H9 (cell line): ENCODE measurements around the gene SYNGR4. TPM values are rescaled to one million over a fixed set of nuclear protein-coding genes. Genes with fewer than 3 reads are reported as not detected.
A peak's percentile ranks its signal among the peaks of the same experiment; 100 is the strongest.

Source experiments
- DNase-seq: peaks from one replicate; pipeline ENCODE4 v3.0.0-alpha.2; 2017
- H2AFZ ChIP-seq: one replicate; pipeline ENCODE4 v1.6.1; 2013; ENCODE audit warnings: mild to moderate bottlenecking, low read length, control low read depth, moderate library complexity
- H2AK5ac ChIP-seq: 2 replicates; pipeline ENCODE4 v1.6.1; 2013; ENCODE audit warnings: low read length, control low read depth, mixed read lengths; ENCODE audit not compliant: insufficient read length
- H2BK120ac ChIP-seq: one replicate; pipeline ENCODE4 v1.6.1; 2013; ENCODE audit warnings: low read depth, mild to moderate bottlenecking, low read length, control low read depth, inconsistent platforms; ENCODE audit not compliant: poor library complexity, severe bottlenecking
- H2BK12ac ChIP-seq: 2 replicates; pipeline ENCODE4 v1.6.1; 2013; ENCODE audit warnings: low read length, control low read depth, mixed read lengths, low read depth; ENCODE audit not compliant: insufficient read length
- H2BK15ac ChIP-seq: 2 replicates; pipeline ENCODE4 v1.6.1; 2013; ENCODE audit warnings: low read depth, low read length, control low read depth
- H2BK20ac ChIP-seq: one replicate; pipeline ENCODE4 v1.6.1; 2013; ENCODE audit warnings: low read depth, mild to moderate bottlenecking, low read length, control low read depth, inconsistent platforms; ENCODE audit not compliant: poor library complexity, severe bottlenecking
- H2BK5ac ChIP-seq: 2 replicates; pipeline ENCODE4 v1.6.1; 2013; ENCODE audit warnings: low read length, control low read depth, mixed read lengths; ENCODE audit not compliant: insufficient read length
- H3K14ac ChIP-seq: 2 replicates; pipeline ENCODE4 v1.6.1; 2013; ENCODE audit warnings: low read length, control low read depth; ENCODE audit not compliant: insufficient read depth
- H3K18ac ChIP-seq: 2 replicates; pipeline ENCODE4 v1.6.1; 2013; ENCODE audit warnings: low read depth, mild to moderate bottlenecking, mixed read lengths, low read length, control low read depth; ENCODE audit not compliant: insufficient read length
- H3K23ac ChIP-seq: 2 replicates; pipeline ENCODE4 v1.6.1; 2013; ENCODE audit warnings: low read length, control low read depth, mixed read lengths, low read depth; ENCODE audit not compliant: insufficient read length
- H3K23me2 ChIP-seq: 2 replicates; pipeline ENCODE4 v1.6.1; 2013; ENCODE audit warnings: low read depth, mild to moderate bottlenecking, mixed read lengths, low read length, control low read depth; ENCODE audit not compliant: insufficient read length, poor library complexity, severe bottlenecking
- H3K27ac ChIP-seq: 2 replicates; pipeline ENCODE4 v1.5.1; 2013; ENCODE audit warnings: low read length, control low read depth, mixed read lengths, low read depth; ENCODE audit not compliant: insufficient read length
- H3K27me3 ChIP-seq: 2 replicates; pipeline ENCODE4 v1.6.1; 2013; ENCODE audit warnings: low read length, control low read depth, inconsistent platforms; ENCODE audit not compliant: insufficient read depth
- H3K4ac ChIP-seq: 2 replicates; pipeline ENCODE4 v1.6.1; 2013; ENCODE audit warnings: low read depth, mild to moderate bottlenecking, control low read depth, inconsistent platforms, low read length, moderate library complexity
- H3K4me1 ChIP-seq: 2 replicates; pipeline ENCODE4 v1.6.1; 2013; ENCODE audit warnings: low read length, control low read depth, inconsistent platforms; ENCODE audit not compliant: insufficient read depth
- H3K4me2 ChIP-seq: 2 replicates; pipeline ENCODE4 v1.6.1; 2013; ENCODE audit warnings: low read length, control low read depth, mixed read lengths; ENCODE audit not compliant: insufficient read length, insufficient read depth
- H3K56ac ChIP-seq: 2 replicates; pipeline ENCODE4 v1.6.1; 2013; ENCODE audit warnings: low read depth, mild to moderate bottlenecking, mixed read lengths, low read length, control low read depth; ENCODE audit not compliant: insufficient read length
- H3K79me1 ChIP-seq: 2 replicates; pipeline ENCODE4 v1.6.1; 2013; ENCODE audit warnings: low read depth, mild to moderate bottlenecking, moderate library complexity, low read length, control low read depth, inconsistent platforms; ENCODE audit not compliant: insufficient read depth, poor library complexity, severe bottlenecking
- H3K79me2 ChIP-seq: 2 replicates; pipeline ENCODE4 v1.6.1; 2013; ENCODE audit warnings: low read length, control low read depth, inconsistent platforms; ENCODE audit not compliant: insufficient read depth
- H3K9ac ChIP-seq: 2 replicates; pipeline ENCODE4 v1.6.1; 2013; ENCODE audit warnings: low read length, control low read depth, mixed read lengths; ENCODE audit not compliant: insufficient read length; ENCODE audit errors: extremely low read depth
- H3K9me3 ChIP-seq: one replicate; pipeline ENCODE4 v1.6.1; 2013; ENCODE audit warnings: low read depth, low read length, inconsistent platforms; ENCODE audit not compliant: control insufficient read depth
- H3T11ph ChIP-seq: one replicate; pipeline ENCODE4 v1.6.1; 2013; ENCODE audit warnings: mild to moderate bottlenecking, low read length, control low read depth, inconsistent platforms
- H4K20me1 ChIP-seq: one replicate; pipeline ENCODE4 v1.6.1; 2013; ENCODE audit not compliant: control insufficient read depth, insufficient read length, insufficient read depth
- H4K5ac ChIP-seq: 2 replicates; pipeline ENCODE4 v1.6.1; 2013; ENCODE audit warnings: low read depth, mild to moderate bottlenecking, mixed read lengths, low read length, control low read depth; ENCODE audit not compliant: insufficient read length
- H4K8ac ChIP-seq: replicated peaks from 2 replicates; pipeline ENCODE4 v1.6.1; 2013; ENCODE audit warnings: low read length, control low read depth, mixed read lengths, low read depth; ENCODE audit not compliant: insufficient read length
- H4K91ac ChIP-seq: 2 replicates; pipeline ENCODE4 v1.6.1; 2013; ENCODE audit warnings: low read depth, mild to moderate bottlenecking, moderate library complexity, mixed read lengths, low read length, control low read depth; ENCODE audit not compliant: insufficient read length
- H3K27ac Mint-ChIP-seq, 3 experiments: 2 replicates in 2 of 3; 3 replicates in 1 of 3; pipeline ENCODE4 v1.8.0; 2020 to 2021; ENCODE audit warnings: mixed read lengths in 3 of 3, mild to moderate bottlenecking in 1 of 3, moderate library complexity in 1 of 3
- H3K27me3 Mint-ChIP-seq: 2 replicates; pipeline ENCODE4 v1.8.0; 2021; ENCODE audit warnings: low read depth, mild to moderate bottlenecking, moderate library complexity, mixed read lengths
- H3K36me3 Mint-ChIP-seq, 3 experiments: 2 replicates in 2 of 3; 3 replicates in 1 of 3; pipeline ENCODE4 v1.8.0; 2020 to 2021; ENCODE audit warnings: low read depth in 3 of 3, mixed read lengths in 3 of 3; ENCODE audit not compliant: insufficient read depth in 1 of 3
- H3K4me1 Mint-ChIP-seq, 2 experiments: 2 replicates each; pipeline ENCODE4 v1.8.0; 2020; ENCODE audit warnings: mixed read lengths in 2 of 2
- H3K4me3 Mint-ChIP-seq, 2 experiments: 2 replicates in 1 of 2; 3 replicates in 1 of 2; pipeline ENCODE4 v1.8.0; 2020 to 2021; ENCODE audit warnings: mild to moderate bottlenecking in 2 of 2, mixed read lengths in 2 of 2, moderate library complexity in 1 of 2
- H3K9me3 Mint-ChIP-seq, 2 experiments: 2 replicates in 1 of 2; 3 replicates in 1 of 2; pipeline ENCODE4 v1.8.0; 2020; ENCODE audit warnings: mild to moderate bottlenecking in 2 of 2, mixed read lengths in 2 of 2, moderate library complexity in 1 of 2
- WGBS: extraction: QIAGEN DNeasy Blood & Tissue Kit; methylation state at CpG from one replicate; pipeline ENCODE4 v1.1.7; 2013; ENCODE audit warnings: missing lambda C conversion rate, low lambda C conversion rate, mixed read lengths; ENCODE audit not compliant: insufficient read length; ENCODE audit errors: extremely low coverage; 5-methylcytosine and 5-hydroxymethylcytosine counted together
- total RNA-seq: library from RNA; stranded (reverse); gene quantifications from 2 replicates; pipeline ENCODE4 v1.2.1, GENCODE V29; 2021
- TF ChIP-seq, protein P1 (sequence below): fragments of 200-600 bp; sonication (generic); conservative IDR thresholded peaks from 3 replicates; pipeline ENCODE4 v1.8.0; 2021; ENCODE audit warnings: antibody characterized with exemption, mild to moderate bottlenecking

Gene SYNGR4
- total RNA-seq, 1 experiment from 2014 or later = 0.31 TPM

DNA sequence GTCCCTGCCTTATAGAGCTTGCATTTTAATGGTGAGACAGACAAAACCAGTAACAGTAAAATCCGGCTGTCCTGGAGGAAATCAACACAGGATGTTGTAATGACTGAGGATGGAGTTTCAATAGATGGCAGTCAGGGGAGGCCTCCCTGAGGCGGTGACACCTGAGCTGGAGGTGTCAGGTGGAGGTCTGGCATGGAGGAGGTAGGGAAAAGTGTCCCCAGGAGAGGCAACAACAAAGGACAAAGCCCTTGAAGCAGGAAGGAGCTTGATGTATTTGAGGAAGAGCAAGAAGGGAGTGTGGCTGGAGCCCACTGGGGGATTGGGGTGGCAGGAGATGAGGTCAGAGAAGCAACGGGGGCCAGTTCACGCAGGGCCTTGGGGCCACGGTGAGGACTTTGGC lies 37.1 kb downstream of the SYNGR4 start:
- H2BK120ac ChIP-seq = no peak overlapping the region
- Mint-ChIP-seq H3K9me3 (no peaks in the 10 kb centered on the region; a peak in 1 of 5 replicates), H3K4me3 (peak overlapping the region in 1 of 2 experiments; percentile 39; a peak in 4 of 5 replicates), H3K4me1 (peaks cover 46 to 62% of the 10 kb centered on the region in 2 experiments), H3K27ac (peak overlapping the region; percentile 99), H3K36me3 (peaks cover 0 to 2% (median 2%) of the 10 kb centered on the region in 3 experiments; a peak in 3 of 7 replicates), H3K27me3 (peaks cover 19% of the 10 kb centered on the region)
- H2BK5ac ChIP-seq = no peak overlapping the region
- H4K8ac ChIP-seq = no peak overlapping the region
- H4K91ac ChIP-seq = no peak overlapping the region
- DNase-seq = peak; percentile 85
- H4K20me1 ChIP-seq = no peaks in the 10 kb centered on the region
- H2BK15ac ChIP-seq = no peak overlapping the region
- H3K4me1 ChIP-seq = peaks cover 8% of the 10 kb centered on the region; the same call in 1 of the 2 replicates
- H3K79me2 ChIP-seq = peaks cover 6% of the 10 kb centered on the region; the same call in 1 of the 2 replicates
- no peak overlapping the region for H3T11ph ChIP-seq
- WGBS = no CpG with 5 or more reads among the region's 5 CpGs
- H3K9me3 ChIP-seq = no peaks in the 10 kb centered on the region
- H4K5ac ChIP-seq = peak overlapping the region; percentile 7
- peak overlapping the region; percentile 13 for H3K9ac ChIP-seq
- H3K23me2 ChIP-seq = peaks cover 15% of the 10 kb centered on the region
- H2BK12ac ChIP-seq = no peak overlapping the region
- peak overlapping the region; percentile 11 for H3K4me2 ChIP-seq
- TF ChIP-seq, protein P1, sequence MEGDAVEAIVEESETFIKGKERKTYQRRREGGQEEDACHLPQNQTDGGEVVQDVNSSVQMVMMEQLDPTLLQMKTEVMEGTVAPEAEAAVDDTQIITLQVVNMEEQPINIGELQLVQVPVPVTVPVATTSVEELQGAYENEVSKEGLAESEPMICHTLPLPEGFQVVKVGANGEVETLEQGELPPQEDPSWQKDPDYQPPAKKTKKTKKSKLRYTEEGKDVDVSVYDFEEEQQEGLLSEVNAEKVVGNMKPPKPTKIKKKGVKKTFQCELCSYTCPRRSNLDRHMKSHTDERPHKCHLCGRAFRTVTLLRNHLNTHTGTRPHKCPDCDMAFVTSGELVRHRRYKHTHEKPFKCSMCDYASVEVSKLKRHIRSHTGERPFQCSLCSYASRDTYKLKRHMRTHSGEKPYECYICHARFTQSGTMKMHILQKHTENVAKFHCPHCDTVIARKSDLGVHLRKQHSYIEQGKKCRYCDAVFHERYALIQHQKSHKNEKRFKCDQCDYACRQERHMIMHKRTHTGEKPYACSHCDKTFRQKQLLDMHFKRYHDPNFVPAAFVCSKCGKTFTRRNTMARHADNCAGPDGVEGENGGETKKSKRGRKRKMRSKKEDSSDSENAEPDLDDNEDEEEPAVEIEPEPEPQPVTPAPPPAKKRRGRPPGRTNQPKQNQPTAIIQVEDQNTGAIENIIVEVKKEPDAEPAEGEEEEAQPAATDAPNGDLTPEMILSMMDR = no peak
- H3K27me3 ChIP-seq = no peaks in the 10 kb centered on the region; the same call in 1 of the 2 replicates
- H3K4ac ChIP-seq = no peak overlapping the region; the same call in 1 of the 2 replicates
- H2AFZ ChIP-seq = no peak overlapping the region
- no peak overlapping the region for H2BK20ac ChIP-seq
- no peak overlapping the region for H3K23ac ChIP-seq
- H3K56ac ChIP-seq = no peak overlapping the region
- H2AK5ac ChIP-seq = no peak overlapping the region
- peak overlapping the region; percentile 87 for H3K27ac ChIP-seq
- peaks cover 6% of the 10 kb centered on the region for H3K79me1 ChIP-seq
- H3K14ac ChIP-seq = peak overlapping the region; percentile 18; the same call in 1 of the 2 replicates
- peak overlapping the region; percentile 80 for H3K18ac ChIP-seq
